WERI-Rb-1 (cell line): Measurements from ENCODE around the gene TOMM40L.
A peak's percentile ranks its signal among the peaks of the same experiment; 100 is the strongest.

Experiments used
- DNase-seq: peaks from one replicate; pipeline ENCODE4 v3.0.0-alpha.2; 2020
- H3K27ac ChIP-seq: fragments of 250-450 bp; sonication (Bioruptor Pico); 2 replicates; pipeline ENCODE4 v1.5.1; 2020; ENCODE audit warnings: mild to moderate bottlenecking, moderate library complexity
- H3K27me3 ChIP-seq: fragments of 250-450 bp; sonication (Bioruptor Pico); 2 replicates; pipeline ENCODE4 v1.5.1; 2021; ENCODE audit warnings: mild to moderate bottlenecking, low read depth, moderate library complexity; ENCODE audit not compliant: insufficient read depth, severe bottlenecking
- H3K36me3 ChIP-seq: fragments of 250-450 bp; sonication (Bioruptor Pico); 2 replicates; pipeline ENCODE4 v1.5.1; 2020; ENCODE audit warnings: mild to moderate bottlenecking, moderate library complexity
- H3K4me3 ChIP-seq: 2 replicates; pipeline ENCODE4 v1.5.1; 2011; ENCODE audit warnings: low read depth, mild to moderate bottlenecking, control low read depth, low read length
- H3K9me3 ChIP-seq: fragments of 250-450 bp; sonication (Bioruptor Pico); 2 replicates; pipeline ENCODE4 v1.5.1; 2021; ENCODE audit warnings: mild to moderate bottlenecking, moderate library complexity; ENCODE audit not compliant: severe bottlenecking
- CTCF ChIP-seq: IDR thresholded peaks from 2 replicates; pipeline ENCODE4 v1.5.1; 2011; ENCODE audit warnings: low read depth, mild to moderate bottlenecking, control low read depth, inconsistent platforms, low read length

TOMM40L gene

GRCh38 chr1:161195171-161195570 lies 30.7 kb upstream of the TOMM40L start:
- peaks cover 34% of the 10 kb centered on the region for H3K36me3 ChIP-seq
- no peaks in the 10 kb centered on the region for H3K27me3 ChIP-seq
- H3K27ac ChIP-seq, result no peak overlapping the region
- no peak for DNase-seq
- no peak overlapping the region for H3K4me3 ChIP-seq
- no peaks in the 10 kb centered on the region for H3K9me3 ChIP-seq
- no peak for TF ChIP-seq CTCF

- no peak for TF ChIP-seq CTCF
- Histone ChIP-seq H3K27ac (peak overlapping the region; percentile 96), H3K4me3 (no peak overlapping the region), H3K27me3 (no peaks in the 10 kb centered on the region), H3K9me3 (no peaks in the 10 kb centered on the region), H3K36me3 (peaks cover 30% of the 10 kb centered on the region)
- DNase-seq, result no peak
These were observed 29.7 kb upstream of the TOMM40L start for GRCh38 chr1:161196111-161196510.

- Histone ChIP-seq H3K36me3 (peaks cover 23% of the 10 kb centered on the region), H3K27me3 (no peaks in the 10 kb centered on the region), H3K27ac (peak overlapping the region; percentile 96), H3K4me3 (peak overlapping the region; percentile 36), H3K9me3 (no peaks in the 10 kb centered on the region)
- DNase-seq, result peak; percentile 98
- TF ChIP-seq CTCF, result no peak
These were observed 29.1 kb upstream of the TOMM40L start for GRCh38 chr1:161196521-161197451.

- Histone ChIP-seq H3K4me3 (peak overlapping the region; percentile 28), H3K36me3 (peaks cover 17% of the 10 kb centered on the region), H3K27me3 (no peaks in the 10 kb centered on the region), H3K27ac (peak overlapping the region; percentile 96), H3K9me3 (no peaks in the 10 kb centered on the region)
- TF ChIP-seq CTCF, result no peak
- no peak for DNase-seq
These were observed 28.2 kb upstream of the TOMM40L start for GRCh38 chr1:161197560-161198193.

DNA sequence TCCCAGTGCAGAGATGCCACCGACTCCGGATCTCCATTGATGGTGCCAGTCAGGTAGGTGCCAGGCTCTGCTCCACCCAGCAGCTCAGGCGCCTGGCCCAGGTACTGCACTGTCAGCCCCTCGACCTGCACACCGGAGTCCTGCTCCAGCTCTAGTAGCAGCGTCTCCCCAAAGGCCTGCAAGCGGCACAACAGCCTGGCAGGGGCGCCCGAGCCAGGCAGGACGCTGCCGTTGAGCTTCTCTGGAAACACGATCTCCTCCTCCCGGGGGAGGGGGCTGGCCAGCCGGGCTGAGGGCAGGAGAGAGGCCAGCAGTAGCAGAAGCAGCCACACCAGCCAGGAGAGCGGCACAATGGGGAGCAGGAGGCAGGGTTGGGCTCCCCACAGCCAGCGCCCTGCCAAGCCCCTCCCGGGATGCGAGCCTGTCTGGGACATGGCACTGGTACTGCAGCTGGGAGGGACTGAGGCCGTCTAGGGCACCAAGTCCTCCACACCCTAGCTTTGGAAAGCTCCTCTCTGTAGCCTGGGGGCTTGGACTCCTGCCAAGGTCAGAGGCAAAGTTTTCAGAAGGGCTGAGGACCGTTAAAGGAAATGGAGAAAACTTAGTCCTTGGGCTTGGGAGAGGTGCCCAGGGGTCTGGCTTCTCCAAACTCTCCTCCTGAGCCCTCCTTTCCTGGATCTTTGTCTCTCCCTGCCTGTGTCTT lies 27.5 kb upstream of the TOMM40L start:
- peak; percentile 48 for TF ChIP-seq CTCF
- Histone ChIP-seq H3K27me3 (no peaks in the 10 kb centered on the region), H3K9me3 (no peaks in the 10 kb centered on the region), H3K27ac (peak overlapping the region; percentile 96), H3K36me3 (peaks cover 10% of the 10 kb centered on the region), H3K4me3 (peak overlapping the region; percentile 19)
- DNase-seq, result peak; percentile 88
